HCT116 (cell line): ENCODE results near the gene C5AR2. TPM values are rescaled to one million over a fixed set of nuclear protein-coding genes. Genes with fewer than 3 reads are reported as not detected.

ENCODE experiments used
- ATAC-seq: fragments of 200-7000 bp; cut with Tn5 transposase; 2 replicates; pipeline ENCODE4 v1.9.1; 2020; ENCODE audit warnings: mild to moderate bottlenecking, moderate library complexity
- BruUV-seq: library from RNA; stranded (reverse); fragments of 400-500 nt; replicated peaks from 2 replicates; lab custom pipeline; 2021; lab: Mats Ljungman, UMichigan
- CTCF ChIA-PET: fragments of 300-600 bp; sonication (Branson Sonifier 250); formaldehyde crosslinking; loops from one replicate; lab custom pipeline; 2021; ENCODE audit warnings: antibody characterized with exemption; lab: Charles Lee
- POLR2A ChIA-PET: fragments of 300-600, 350-600 bp; sonication (Branson Sonifier 250); formaldehyde crosslinking; loops from one replicate; lab custom pipeline; 2021; ENCODE audit warnings: antibody characterized with exemption; lab: Charles Lee
- RAD21 ChIA-PET, 2 experiments: fragments of 300-600 bp; sonication (Branson Sonifier 250); formaldehyde crosslinking; loops; one replicate each; lab custom pipeline; 2023; ENCODE audit warnings: low total read pairs in 2 of 2; ENCODE audit not compliant: uncharacterized antibody in 2 of 2, unreplicated experiment in 2 of 2, low non-redundant PET in 1 of 2; lab: Charles Lee
- DNase-seq: peaks from one replicate; pipeline ENCODE4 v3.0.0-alpha.2; 2010; ENCODE audit warnings: low read depth, low spot score
- H2AFZ ChIP-seq: fragments of 200-600 bp; shearing (Covaris generic), sonication (generic); 2 replicates; pipeline ENCODE4 v1.6.1; 2017; ENCODE audit warnings: low read depth, mixed run types, mixed read lengths, antibody characterized with exemption, low read length; ENCODE audit not compliant: poor library complexity, severe bottlenecking
- H3K27ac ChIP-seq: 2 replicates; pipeline ENCODE4 v1.5.1; 2012; ENCODE audit warnings: low read depth, low read length
- H3K27me3 ChIP-seq: fragments of 200-600 bp; sonication (generic); 2 replicates; pipeline ENCODE4 v1.6.1; 2016; ENCODE audit warnings: mixed run types, low read length, mixed read lengths; ENCODE audit not compliant: insufficient read depth
- H3K36me3 ChIP-seq, 2 experiments: fragments of 200-500 bp in 1 of 2; fragments of 200-600 bp in 1 of 2; sonication (Bioruptor generic) in 1 of 2; sonication (generic) in 1 of 2; 2 replicates each; pipeline versions ENCODE4 v1.5.1 to v1.6.1; 2014 to 2016; ENCODE audit warnings: low read length in 2 of 2, inconsistent platforms in 1 of 2, mixed read lengths in 1 of 2, mixed run types in 1 of 2; ENCODE audit not compliant: insufficient read depth in 2 of 2, control insufficient read depth in 1 of 2
- H3K4me1 ChIP-seq, 2 experiments: fragments of 200-600 bp in 1 of 2; sonication (generic) in 1 of 2; 2 replicates each; pipeline versions ENCODE4 v1.5.1 to v1.6.1; 2012 to 2017; ENCODE audit warnings: low read length in 2 of 2, inconsistent platforms in 1 of 2, mild to moderate bottlenecking in 1 of 2, mixed read lengths in 1 of 2, mixed run types in 1 of 2, moderate library complexity in 1 of 2; ENCODE audit not compliant: insufficient read depth in 2 of 2, control insufficient read depth in 1 of 2
- H3K4me2 ChIP-seq: fragments of 200-600 bp; sonication (generic); 2 replicates; pipeline ENCODE4 v1.6.1; 2017; ENCODE audit warnings: mixed run types, low read length, mixed read lengths
- H3K4me3 ChIP-seq, 2 experiments: fragments of 200-600 bp in 1 of 2; sonication (generic) in 1 of 2; replicated peaks in 1 of 2; 2 replicates each; pipeline ENCODE4 v1.5.1; 2011 to 2016; ENCODE audit warnings: low read length in 2 of 2, control low read depth in 1 of 2, low read depth in 1 of 2, mild to moderate bottlenecking in 1 of 2, mixed read lengths in 1 of 2, mixed run types in 1 of 2
- H3K79me2 ChIP-seq: fragments of 200-600 bp; sonication (generic); 2 replicates; pipeline ENCODE4 v1.6.1; 2017; ENCODE audit warnings: mild to moderate bottlenecking, mixed run types, low read length, moderate library complexity, mixed read lengths; ENCODE audit not compliant: insufficient read depth
- H3K9ac ChIP-seq: fragments of 200-600 bp; sonication (generic); 2 replicates; pipeline ENCODE4 v1.6.1; 2016; ENCODE audit warnings: low read length, mixed read lengths
- H3K9me2 ChIP-seq: fragments of 200-600 bp; sonication (generic), shearing (Covaris generic); 2 replicates; pipeline ENCODE4 v1.6.1; 2017; ENCODE audit warnings: mixed run types, mild to moderate bottlenecking, moderate library complexity; ENCODE audit not compliant: insufficient read depth
- H3K9me3 ChIP-seq, 2 experiments: fragments of 200-500 bp in 1 of 2; fragments of 200-600 bp in 1 of 2; sonication (Bioruptor generic) in 1 of 2; sonication (generic) in 1 of 2; 2 replicates each; pipeline ENCODE4 v1.6.1; 2014 to 2017; ENCODE audit warnings: low read length in 2 of 2, mixed read lengths in 2 of 2, inconsistent platforms in 1 of 2, low read depth in 1 of 2, mild to moderate bottlenecking in 1 of 2, mixed run types in 1 of 2, moderate library complexity in 1 of 2; ENCODE audit not compliant: control insufficient read depth in 1 of 2, insufficient read depth in 1 of 2
- H4K20me1 ChIP-seq: fragments of 200-600 bp; sonication (generic), shearing (Covaris generic); 2 replicates; pipeline ENCODE4 v1.6.1; 2017; ENCODE audit warnings: mixed run types, mild to moderate bottlenecking, moderate library complexity; ENCODE audit not compliant: insufficient read depth
- CBX3 ChIP-seq: IDR thresholded peaks from 2 replicates; pipeline ENCODE4 v1.6.1; 2012; ENCODE audit warnings: low read depth
- EGR1 ChIP-seq: IDR thresholded peaks from 2 replicates; pipeline ENCODE4 v1.6.1; 2012; ENCODE audit warnings: low read depth
- ELF1 ChIP-seq: IDR thresholded peaks from 2 replicates; pipeline ENCODE4 v1.6.1; 2012; ENCODE audit warnings: low read depth, borderline replicate concordance
- EZH2phosphoT487 ChIP-seq: fragments of 200-600 bp; IDR thresholded peaks from 2 replicates; pipeline ENCODE4 v1.6.1; 2018; ENCODE audit warnings: antibody characterized with exemption, borderline replicate concordance
- POLR2AphosphoS5 ChIP-seq: IDR thresholded peaks from 2 replicates; pipeline ENCODE4 v1.6.1; 2011; ENCODE audit warnings: mild to moderate bottlenecking, low read depth, low read length, moderate library complexity
- SIN3A ChIP-seq: IDR thresholded peaks from 2 replicates; pipeline ENCODE4 v1.6.1; 2012; ENCODE audit warnings: low read depth
- SP1 ChIP-seq: IDR thresholded peaks from 2 replicates; pipeline ENCODE4 v1.6.1; 2012; ENCODE audit warnings: low read depth
- YY1 ChIP-seq: IDR thresholded peaks from 2 replicates; pipeline ENCODE4 v1.6.1; 2011; ENCODE audit warnings: low read length, low read depth, moderate library complexity, mild to moderate bottlenecking; ENCODE audit not compliant: insufficient replicate concordance; ENCODE audit errors: extremely low read depth
- intact Hi-C: fragments of 100-400 bp; cut with micrococcal nuclease; formaldehyde crosslinking; loops from 2 replicates; pipeline ENCODE4 v1.10.0; 2022
- total RNA-seq: library from RNA; stranded (reverse); gene quantifications from one replicate; pipeline ENCODE4 v1.2.1, GENCODE V29; 2021; ENCODE audit not compliant: unreplicated experiment
- TF ChIP-seq, protein P1 (sequence below): IDR thresholded peaks from 2 replicates; pipeline ENCODE4 v1.6.1; 2012; ENCODE audit warnings: low read depth
- TF ChIP-seq, protein P2 (sequence below), 3 experiments: fragments of 200-600 bp in 1 of 3; sonication (generic) in 1 of 3; IDR thresholded peaks in 2 of 3; conservative IDR thresholded peaks in 1 of 3; 2 replicates each; pipeline ENCODE4 v1.5.1; 2012 to 2017; ENCODE audit warnings: low read depth in 2 of 3, low read length in 2 of 3, antibody characterized with exemption in 1 of 3, borderline replicate concordance in 1 of 3, control low read depth in 1 of 3, mild to moderate bottlenecking in 1 of 3, mixed read lengths in 1 of 3, mixed run types in 1 of 3, moderate library complexity in 1 of 3; ENCODE audit not compliant: insufficient read depth in 1 of 3

The C5AR2 gene
- total RNA-seq, 1 experiment from 2014 or later: 0.12 TPM

DNA sequence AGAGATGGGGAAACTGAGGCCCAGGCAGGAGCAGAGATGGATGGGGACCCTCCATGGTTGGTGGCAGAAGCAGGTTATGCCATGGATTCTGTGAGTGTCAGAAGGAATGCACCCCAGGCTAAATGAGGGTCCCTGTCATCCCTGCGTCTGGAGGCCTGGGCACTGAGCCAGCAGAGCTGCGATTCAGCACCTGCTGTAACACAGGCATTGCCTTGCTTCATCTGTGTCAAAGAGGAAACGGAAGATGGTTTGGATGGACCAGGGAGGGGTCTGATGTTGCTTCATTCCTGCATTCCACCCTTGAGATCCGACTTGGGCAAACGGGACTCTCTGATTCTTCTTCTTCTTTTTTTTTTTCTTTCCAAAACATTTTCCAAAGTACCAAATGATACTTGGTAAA, 21.2 kb upstream of the C5AR2 start:
- intact Hi-C loops: no loop called here
- Histone ChIP-seq H3K4me1 (peaks cover 18 to 43% of the 10 kb centered on the region in 2 experiments), H3K36me3 (no peaks in the 10 kb centered on the region), H3K27me3 (no peaks in the 10 kb centered on the region), H3K9ac (no peak overlapping the region), H3K4me2 (no peak overlapping the region), H3K9me2 (no peaks in the 10 kb centered on the region), H4K20me1 (no peaks in the 10 kb centered on the region), H3K4me3 (no peak overlapping the region), H3K27ac (no peak overlapping the region), H3K79me2 (no peaks in the 10 kb centered on the region), H3K9me3 (no peaks in the 10 kb centered on the region), H2AFZ (no peak overlapping the region)
- DNase-seq (no peak), ATAC-seq (no peak)
- ChIA-PET CTCF (no interaction called here), RAD21 (no interaction called here), POLR2A (no interaction called here)
- BruUV-seq: no TSS peak
- TF ChIP-seq CBX3: no peak
- TF ChIP-seq, protein P1, sequence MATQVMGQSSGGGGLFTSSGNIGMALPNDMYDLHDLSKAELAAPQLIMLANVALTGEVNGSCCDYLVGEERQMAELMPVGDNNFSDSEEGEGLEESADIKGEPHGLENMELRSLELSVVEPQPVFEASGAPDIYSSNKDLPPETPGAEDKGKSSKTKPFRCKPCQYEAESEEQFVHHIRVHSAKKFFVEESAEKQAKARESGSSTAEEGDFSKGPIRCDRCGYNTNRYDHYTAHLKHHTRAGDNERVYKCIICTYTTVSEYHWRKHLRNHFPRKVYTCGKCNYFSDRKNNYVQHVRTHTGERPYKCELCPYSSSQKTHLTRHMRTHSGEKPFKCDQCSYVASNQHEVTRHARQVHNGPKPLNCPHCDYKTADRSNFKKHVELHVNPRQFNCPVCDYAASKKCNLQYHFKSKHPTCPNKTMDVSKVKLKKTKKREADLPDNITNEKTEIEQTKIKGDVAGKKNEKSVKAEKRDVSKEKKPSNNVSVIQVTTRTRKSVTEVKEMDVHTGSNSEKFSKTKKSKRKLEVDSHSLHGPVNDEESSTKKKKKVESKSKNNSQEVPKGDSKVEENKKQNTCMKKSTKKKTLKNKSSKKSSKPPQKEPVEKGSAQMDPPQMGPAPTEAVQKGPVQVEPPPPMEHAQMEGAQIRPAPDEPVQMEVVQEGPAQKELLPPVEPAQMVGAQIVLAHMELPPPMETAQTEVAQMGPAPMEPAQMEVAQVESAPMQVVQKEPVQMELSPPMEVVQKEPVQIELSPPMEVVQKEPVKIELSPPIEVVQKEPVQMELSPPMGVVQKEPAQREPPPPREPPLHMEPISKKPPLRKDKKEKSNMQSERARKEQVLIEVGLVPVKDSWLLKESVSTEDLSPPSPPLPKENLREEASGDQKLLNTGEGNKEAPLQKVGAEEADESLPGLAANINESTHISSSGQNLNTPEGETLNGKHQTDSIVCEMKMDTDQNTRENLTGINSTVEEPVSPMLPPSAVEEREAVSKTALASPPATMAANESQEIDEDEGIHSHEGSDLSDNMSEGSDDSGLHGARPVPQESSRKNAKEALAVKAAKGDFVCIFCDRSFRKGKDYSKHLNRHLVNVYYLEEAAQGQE: no peak
- TF ChIP-seq YY1: no peak
- TF ChIP-seq SP1: no peak
- no peak for TF ChIP-seq ELF1

DNA sequence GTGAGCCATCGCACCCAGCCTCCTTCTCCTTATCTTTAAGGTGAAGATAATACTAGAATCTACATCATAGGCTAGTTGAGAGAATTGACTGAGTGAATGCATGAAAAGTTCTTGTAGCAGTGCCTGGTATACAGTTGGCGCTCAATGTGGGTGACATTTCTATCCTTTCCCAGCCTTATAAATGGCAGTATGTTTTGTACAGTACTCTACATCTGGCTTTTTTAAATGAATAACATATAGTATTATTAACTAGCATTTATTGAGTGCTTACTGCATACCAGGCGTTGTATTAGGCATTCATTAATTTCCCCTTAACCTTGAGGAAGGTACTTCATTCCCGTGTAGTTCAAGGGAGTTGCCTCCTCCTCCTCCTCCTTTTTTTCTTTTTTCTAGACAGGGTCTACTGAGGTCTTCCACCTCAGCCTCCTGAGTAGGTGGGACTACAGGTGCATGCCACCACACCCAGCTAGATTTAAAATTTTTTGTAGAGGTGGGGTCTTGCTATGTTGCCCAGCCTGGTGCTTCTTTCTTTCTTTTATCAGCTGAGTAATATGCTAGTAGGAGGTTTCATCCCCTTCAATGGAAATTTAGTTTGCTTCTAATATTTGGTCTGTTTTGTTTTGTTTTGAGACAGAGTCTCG, 19.5 kb upstream of the C5AR2 start:
- Histone ChIP-seq H2AFZ (no peak overlapping the region), H3K9me3 (no peaks in the 10 kb centered on the region), H3K27me3 (no peaks in the 10 kb centered on the region), H3K9ac (no peak overlapping the region), H3K9me2 (no peaks in the 10 kb centered on the region), H3K4me1 (peaks cover 12 to 28% of the 10 kb centered on the region in 2 experiments), H3K79me2 (no peaks in the 10 kb centered on the region), H3K27ac (no peak overlapping the region), H3K36me3 (no peaks in the 10 kb centered on the region), H3K4me3 (no peak overlapping the region), H3K4me2 (0 out of 2 replicates have a peak overlapping the region, but pooled peaks have one; percentile 13), H4K20me1 (no peaks in the 10 kb centered on the region)
- no TSS peak for BruUV-seq
- ChIA-PET CTCF (no interaction called here), POLR2A (no interaction called here), RAD21 (no interaction called here)
- DNase-seq (no peak), ATAC-seq (no peak)
- TF ChIP-seq SIN3A (no peak), EZH2phosphoT487 (no peak), POLR2AphosphoS5 (no peak), EGR1 (no peak)
- TF ChIP-seq, protein P2, sequence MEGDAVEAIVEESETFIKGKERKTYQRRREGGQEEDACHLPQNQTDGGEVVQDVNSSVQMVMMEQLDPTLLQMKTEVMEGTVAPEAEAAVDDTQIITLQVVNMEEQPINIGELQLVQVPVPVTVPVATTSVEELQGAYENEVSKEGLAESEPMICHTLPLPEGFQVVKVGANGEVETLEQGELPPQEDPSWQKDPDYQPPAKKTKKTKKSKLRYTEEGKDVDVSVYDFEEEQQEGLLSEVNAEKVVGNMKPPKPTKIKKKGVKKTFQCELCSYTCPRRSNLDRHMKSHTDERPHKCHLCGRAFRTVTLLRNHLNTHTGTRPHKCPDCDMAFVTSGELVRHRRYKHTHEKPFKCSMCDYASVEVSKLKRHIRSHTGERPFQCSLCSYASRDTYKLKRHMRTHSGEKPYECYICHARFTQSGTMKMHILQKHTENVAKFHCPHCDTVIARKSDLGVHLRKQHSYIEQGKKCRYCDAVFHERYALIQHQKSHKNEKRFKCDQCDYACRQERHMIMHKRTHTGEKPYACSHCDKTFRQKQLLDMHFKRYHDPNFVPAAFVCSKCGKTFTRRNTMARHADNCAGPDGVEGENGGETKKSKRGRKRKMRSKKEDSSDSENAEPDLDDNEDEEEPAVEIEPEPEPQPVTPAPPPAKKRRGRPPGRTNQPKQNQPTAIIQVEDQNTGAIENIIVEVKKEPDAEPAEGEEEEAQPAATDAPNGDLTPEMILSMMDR (IDR thresholded peaks at IDR 0.05 in 2 of 3, conservative IDR thresholded peaks at IDR 0.05 in 1 of 3; ENCODE audit: borderline replicate concordance in 1 of 3, insufficient read depth in 1 of 3, low read depth in 2 of 3, low read length in 2 of 3): no peak
- intact Hi-C loops: no loop called here
